WERI-Rb-1 (cell line): Measurements from ENCODE around the gene PFAS.
"Not testable (repeated sequence)": the region's sequence is repeated elsewhere in the genome, so short reads cannot be mapped to it uniquely, and the experiment has no call there.

Experiments
- DNase-seq: peaks from one replicate; pipeline ENCODE4 v3.0.0-alpha.2; 2020
- H3K27ac ChIP-seq: fragments of 250-450 bp; sonication (Bioruptor Pico); 2 replicates; pipeline ENCODE4 v1.5.1; 2020; ENCODE audit warnings: mild to moderate bottlenecking, moderate library complexity
- H3K27me3 ChIP-seq: fragments of 250-450 bp; sonication (Bioruptor Pico); 2 replicates; pipeline ENCODE4 v1.5.1; 2021; ENCODE audit warnings: mild to moderate bottlenecking, low read depth, moderate library complexity; ENCODE audit not compliant: insufficient read depth, severe bottlenecking
- H3K36me3 ChIP-seq: fragments of 250-450 bp; sonication (Bioruptor Pico); 2 replicates; pipeline ENCODE4 v1.5.1; 2020; ENCODE audit warnings: mild to moderate bottlenecking, moderate library complexity
- H3K4me3 ChIP-seq: 2 replicates; pipeline ENCODE4 v1.5.1; 2011; ENCODE audit warnings: low read depth, mild to moderate bottlenecking, control low read depth, low read length
- H3K9me3 ChIP-seq: fragments of 250-450 bp; sonication (Bioruptor Pico); 2 replicates; pipeline ENCODE4 v1.5.1; 2021; ENCODE audit warnings: mild to moderate bottlenecking, moderate library complexity; ENCODE audit not compliant: severe bottlenecking
- TF ChIP-seq, protein P1 (sequence below): IDR thresholded peaks from 2 replicates; pipeline ENCODE4 v1.5.1; 2011; ENCODE audit warnings: low read depth, mild to moderate bottlenecking, control low read depth, inconsistent platforms, low read length

Gene PFAS

DNA sequence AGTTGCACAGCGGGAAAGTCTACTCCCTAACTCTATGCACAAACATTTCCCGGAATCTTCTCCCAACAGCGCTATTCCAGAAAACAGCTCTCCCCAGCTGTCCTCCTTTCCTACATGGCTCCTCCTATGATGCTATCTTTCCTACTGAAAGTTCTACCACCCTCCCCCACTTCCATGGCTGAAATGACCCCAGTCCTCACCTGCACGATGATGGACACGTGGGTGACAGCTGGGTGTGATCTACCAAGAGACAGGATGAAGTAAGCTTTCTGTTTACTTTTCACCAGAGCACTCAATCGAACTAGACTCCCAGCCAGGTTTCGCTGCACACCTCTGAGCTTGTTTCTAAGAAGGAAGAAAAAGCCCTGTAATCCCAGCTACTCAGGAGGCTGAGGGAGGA lies 11.9 kb upstream of the PFAS start:
- Histone ChIP-seq H3K9me3 (no peaks in the 10 kb centered on the region), H3K27ac (no peak overlapping the region), H3K4me3 (no peak overlapping the region), H3K36me3 (peaks cover 85% of the 10 kb centered on the region), H3K27me3 (no peaks in the 10 kb centered on the region)
- TF ChIP-seq, protein P1, sequence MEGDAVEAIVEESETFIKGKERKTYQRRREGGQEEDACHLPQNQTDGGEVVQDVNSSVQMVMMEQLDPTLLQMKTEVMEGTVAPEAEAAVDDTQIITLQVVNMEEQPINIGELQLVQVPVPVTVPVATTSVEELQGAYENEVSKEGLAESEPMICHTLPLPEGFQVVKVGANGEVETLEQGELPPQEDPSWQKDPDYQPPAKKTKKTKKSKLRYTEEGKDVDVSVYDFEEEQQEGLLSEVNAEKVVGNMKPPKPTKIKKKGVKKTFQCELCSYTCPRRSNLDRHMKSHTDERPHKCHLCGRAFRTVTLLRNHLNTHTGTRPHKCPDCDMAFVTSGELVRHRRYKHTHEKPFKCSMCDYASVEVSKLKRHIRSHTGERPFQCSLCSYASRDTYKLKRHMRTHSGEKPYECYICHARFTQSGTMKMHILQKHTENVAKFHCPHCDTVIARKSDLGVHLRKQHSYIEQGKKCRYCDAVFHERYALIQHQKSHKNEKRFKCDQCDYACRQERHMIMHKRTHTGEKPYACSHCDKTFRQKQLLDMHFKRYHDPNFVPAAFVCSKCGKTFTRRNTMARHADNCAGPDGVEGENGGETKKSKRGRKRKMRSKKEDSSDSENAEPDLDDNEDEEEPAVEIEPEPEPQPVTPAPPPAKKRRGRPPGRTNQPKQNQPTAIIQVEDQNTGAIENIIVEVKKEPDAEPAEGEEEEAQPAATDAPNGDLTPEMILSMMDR = no peak
- DNase-seq = no peak

DNA sequence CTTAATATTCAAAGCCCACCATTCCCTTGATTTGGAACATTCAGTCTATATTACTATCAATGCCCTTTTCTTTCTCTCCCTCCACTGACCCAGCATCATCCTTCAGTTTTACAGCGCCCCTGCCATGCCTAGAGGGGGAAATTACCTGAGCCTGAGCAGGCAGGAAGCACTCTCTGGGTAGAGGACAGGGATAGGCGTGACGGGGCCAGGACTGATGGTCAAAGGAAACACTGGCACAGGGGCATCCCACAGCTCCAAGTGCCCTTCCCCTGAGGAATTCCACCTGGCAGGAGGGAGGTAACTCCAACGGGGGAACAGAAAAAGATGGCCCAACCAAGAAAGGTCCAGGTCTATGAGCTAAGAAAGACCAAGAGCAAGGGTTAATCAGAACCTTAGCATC lies 11.2 kb upstream of the PFAS start:
- TF ChIP-seq, protein P1 = no peak
- no peak for DNase-seq
- H3K36me3 ChIP-seq = peaks cover 78% of the 10 kb centered on the region

DNA sequence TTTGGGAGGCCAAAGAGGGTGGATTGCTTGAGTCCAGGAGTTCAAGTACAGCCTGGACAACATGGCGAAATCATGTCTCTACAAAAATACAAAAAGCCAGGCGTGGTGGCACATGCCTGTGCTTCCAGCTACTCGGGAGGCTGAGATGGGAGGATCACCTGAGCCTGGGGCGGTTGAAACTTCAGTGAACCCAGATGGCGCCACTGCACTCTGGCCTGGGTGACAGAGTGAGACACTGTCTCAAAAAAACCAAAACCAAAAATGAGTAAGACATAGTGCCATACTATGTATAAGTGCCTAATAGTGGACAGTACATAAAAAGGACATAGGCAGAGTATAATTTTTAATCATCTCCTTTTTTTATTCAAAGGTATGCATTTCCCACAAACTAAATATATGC lies 5.3 kb upstream of the PFAS start:
- no peak for DNase-seq
- Histone ChIP-seq H3K9me3 (no peaks in the 10 kb centered on the region), H3K27me3 (no peaks in the 10 kb centered on the region), H3K36me3 (peaks cover 38% of the 10 kb centered on the region), H3K4me3 (no peak overlapping the region), H3K27ac (no peak overlapping the region)
- TF ChIP-seq, protein P1 = no peak

More for the DNA sequence above, 11.2 kb upstream of the PFAS start:
- no peaks in the 10 kb centered on the region for H3K27me3 ChIP-seq
- no peaks in the 10 kb centered on the region for H3K9me3 ChIP-seq
- H3K4me3 ChIP-seq = no peak overlapping the region
- no peak overlapping the region for H3K27ac ChIP-seq

DNA sequence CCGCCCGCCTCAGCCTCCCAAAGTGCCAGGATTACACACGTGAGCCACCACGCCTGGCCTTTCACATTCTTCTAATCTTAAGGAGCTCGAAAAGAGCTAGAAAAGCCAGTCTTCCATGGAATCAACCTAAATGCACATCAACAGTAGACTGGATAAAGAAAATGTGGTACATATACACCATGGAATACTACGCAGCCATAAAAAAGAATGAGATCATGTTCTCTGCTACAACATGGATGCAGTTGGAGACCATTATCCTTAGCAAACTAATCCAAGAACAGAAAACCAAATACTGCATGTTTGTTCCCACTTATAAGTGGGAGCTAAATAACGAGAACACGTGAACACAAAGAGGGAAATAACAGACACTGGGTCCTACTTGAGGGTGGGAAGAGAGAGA lies 4.3 kb upstream of the PFAS start:
- TF ChIP-seq, protein P1 = no peak
- no peak overlapping the region for H3K27ac ChIP-seq
- no peak overlapping the region for H3K4me3 ChIP-seq
- H3K9me3 ChIP-seq = no peaks in the 10 kb centered on the region
- DNase-seq = no peak
- no peaks in the 10 kb centered on the region for H3K27me3 ChIP-seq
- peaks cover 32% of the 10 kb centered on the region for H3K36me3 ChIP-seq

DNA sequence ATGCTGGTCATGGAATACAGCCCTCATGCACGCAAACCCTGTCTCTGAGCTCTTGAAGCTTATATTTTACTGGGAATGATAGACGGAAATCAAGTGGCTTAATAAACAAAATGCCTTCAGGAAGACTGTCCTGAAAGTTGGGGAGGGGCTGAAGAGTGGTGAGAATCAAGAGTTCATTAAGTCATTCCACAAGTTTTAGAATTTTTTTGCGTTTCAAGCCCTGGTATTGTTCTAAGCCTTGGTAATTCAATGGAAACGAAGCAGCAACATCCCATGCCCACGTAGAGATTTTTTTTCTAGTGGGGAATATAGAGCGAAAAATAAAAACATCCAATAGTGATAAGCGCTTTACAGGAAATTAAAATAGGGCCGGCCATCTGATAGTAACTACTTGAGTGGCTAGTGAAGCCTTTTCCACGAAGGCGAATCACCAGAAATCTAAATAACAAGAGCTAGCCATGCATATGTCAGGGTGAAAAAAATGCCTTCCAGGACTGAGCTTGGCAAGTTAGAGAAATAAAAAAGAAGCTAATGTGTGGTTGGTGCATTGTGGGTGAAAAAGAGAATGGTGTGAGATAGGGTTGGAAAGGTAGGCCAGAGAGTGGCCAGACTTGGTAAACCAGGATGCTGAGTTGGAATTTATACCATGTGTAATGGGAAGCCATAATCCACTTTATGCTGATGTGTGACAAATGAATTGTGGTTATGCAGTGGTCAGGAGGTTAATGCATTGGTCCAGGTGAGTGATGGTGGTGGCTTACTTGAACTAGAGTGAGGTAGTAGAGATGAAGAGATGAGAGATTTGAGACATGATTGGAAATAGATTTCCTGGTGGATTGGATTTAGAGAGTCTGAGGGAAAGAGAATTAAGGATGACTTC lies 772 bp downstream of the PFAS start:
- Histone ChIP-seq H3K36me3 (peaks cover 21% of the 10 kb centered on the region), H3K27me3 (no peaks in the 10 kb centered on the region), H3K27ac (peak overlapping the region; percentile 98), H3K4me3 (peak overlapping the region; percentile 92), H3K9me3 (no peaks in the 10 kb centered on the region)
- TF ChIP-seq, protein P1 = no peak
- no peak for DNase-seq

DNA sequence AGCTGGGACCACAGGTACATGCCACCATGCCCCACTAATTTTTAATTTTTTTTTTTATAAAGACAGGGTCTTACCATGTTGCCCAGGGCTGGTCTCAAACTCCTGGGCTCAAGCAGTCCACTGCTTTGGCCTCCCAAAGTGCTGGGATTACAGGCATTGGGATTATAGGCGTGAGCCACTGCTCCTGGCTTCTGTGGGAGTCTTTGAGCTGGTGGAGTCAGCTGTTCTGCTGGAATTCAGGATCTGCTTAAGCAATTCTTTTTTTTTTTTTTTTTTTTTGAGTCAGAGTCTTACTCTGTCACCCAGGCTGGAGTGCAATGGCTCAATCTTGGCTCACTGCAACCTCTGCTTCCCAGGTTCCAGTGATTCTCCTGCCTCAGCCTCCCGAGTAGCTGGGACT lies 2.3 kb downstream of the PFAS start:
- not testable (repeated sequence) for H3K9me3 ChIP-seq, H3K27ac ChIP-seq, H3K27me3 ChIP-seq, DNase-seq, H3K4me3 ChIP-seq
- peaks cover 30% of the 10 kb centered on the region for H3K36me3 ChIP-seq
